Gastrocnemius medialis (tissue), 4 donors: Measurements from ENCODE around the gene MS4A18.

Source experiments
- POLR2A ChIP-seq, 2 donors: fragments of 450-650 bp; IDR thresholded peaks; one replicate each; pipeline ENCODE4 v1.6.1; 2017; ENCODE audit warnings: antibody characterized with exemption in 2 of 2, mild to moderate bottlenecking in 2 of 2, moderate library complexity in 2 of 2
- TF ChIP-seq, protein P1 (sequence below), 5 experiments: fragments of 450-650 bp in 3 of 5; fragments of 200-600 bp in 2 of 5; sonication (generic) in 2 of 5; IDR thresholded peaks in 4 of 5; conservative IDR thresholded peaks in 1 of 5; 1 replicate in 4 of 5; 2 replicates in 1 of 5; pipeline ENCODE4 v1.5.1; 2016 to 2019; ENCODE audit warnings: antibody characterized with exemption in 5 of 5, mild to moderate bottlenecking in 3 of 5, moderate library complexity in 3 of 5

DNA sequence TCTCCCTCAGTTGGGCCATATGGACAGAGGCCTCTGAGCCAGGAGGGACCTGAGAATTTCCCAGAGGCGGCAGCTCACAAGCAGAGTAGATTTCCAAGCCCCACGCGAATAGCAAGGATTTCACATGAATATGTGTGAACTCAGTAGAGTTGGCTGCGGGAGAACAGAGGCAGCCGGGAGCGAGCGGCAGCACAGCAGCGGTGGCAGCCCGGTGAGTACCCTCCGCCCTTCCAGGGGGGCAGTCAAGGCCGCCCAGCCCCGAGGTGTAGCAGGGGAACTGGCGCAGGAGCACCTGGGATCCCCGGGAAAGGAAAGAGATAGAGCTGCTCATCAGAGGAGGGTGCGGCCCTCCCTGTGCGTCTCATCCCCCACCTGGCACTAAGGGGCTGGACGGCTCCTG lies 23.7 kb downstream of the MS4A18 start:
- TF ChIP-seq, protein P1, sequence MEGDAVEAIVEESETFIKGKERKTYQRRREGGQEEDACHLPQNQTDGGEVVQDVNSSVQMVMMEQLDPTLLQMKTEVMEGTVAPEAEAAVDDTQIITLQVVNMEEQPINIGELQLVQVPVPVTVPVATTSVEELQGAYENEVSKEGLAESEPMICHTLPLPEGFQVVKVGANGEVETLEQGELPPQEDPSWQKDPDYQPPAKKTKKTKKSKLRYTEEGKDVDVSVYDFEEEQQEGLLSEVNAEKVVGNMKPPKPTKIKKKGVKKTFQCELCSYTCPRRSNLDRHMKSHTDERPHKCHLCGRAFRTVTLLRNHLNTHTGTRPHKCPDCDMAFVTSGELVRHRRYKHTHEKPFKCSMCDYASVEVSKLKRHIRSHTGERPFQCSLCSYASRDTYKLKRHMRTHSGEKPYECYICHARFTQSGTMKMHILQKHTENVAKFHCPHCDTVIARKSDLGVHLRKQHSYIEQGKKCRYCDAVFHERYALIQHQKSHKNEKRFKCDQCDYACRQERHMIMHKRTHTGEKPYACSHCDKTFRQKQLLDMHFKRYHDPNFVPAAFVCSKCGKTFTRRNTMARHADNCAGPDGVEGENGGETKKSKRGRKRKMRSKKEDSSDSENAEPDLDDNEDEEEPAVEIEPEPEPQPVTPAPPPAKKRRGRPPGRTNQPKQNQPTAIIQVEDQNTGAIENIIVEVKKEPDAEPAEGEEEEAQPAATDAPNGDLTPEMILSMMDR (IDR thresholded peaks at IDR 0.05 in 4 of 5, conservative IDR thresholded peaks at IDR 0.05 in 1 of 5), result no peak
- no peak for TF ChIP-seq POLR2A (IDR thresholded peaks at IDR 0.05)
